Memory B cell (primary cell): ENCODE results near the gene C14orf180.

ENCODE experiments used
- ATAC-seq: fragments of 150-1000 bp; cut with Tn5 transposase; 2 replicates; pipeline ENCODE4 v1.10.0; 2021; ENCODE audit warnings: low read depth, mild to moderate bottlenecking, moderate library complexity
- DNase-seq, 2 donors: peaks; one replicate each; pipeline ENCODE4 v3.0.0; 2022; ENCODE audit warnings: low spot score in 2 of 2
- H3K27ac Mint-ChIP-seq: one replicate; pipeline ENCODE4 v1.8.0; 2022; ENCODE audit warnings: mild to moderate bottlenecking, moderate library complexity, mixed read lengths
- H3K27me3 Mint-ChIP-seq: one replicate; pipeline ENCODE4 v1.8.0; 2022; ENCODE audit warnings: mixed read lengths
- H3K36me3 Mint-ChIP-seq: one replicate; pipeline ENCODE4 v1.8.0; 2022; ENCODE audit warnings: mild to moderate bottlenecking, mixed read lengths
- H3K4me1 Mint-ChIP-seq: one replicate; pipeline ENCODE4 v1.8.0; 2022; ENCODE audit warnings: mixed read lengths
- H3K4me3 Mint-ChIP-seq: one replicate; pipeline ENCODE4 v1.8.0; 2022; ENCODE audit warnings: mild to moderate bottlenecking, moderate library complexity, mixed read lengths
- H3K9me3 Mint-ChIP-seq: one replicate; pipeline ENCODE4 v1.8.0; 2022; ENCODE audit warnings: mixed read lengths

Gene C14orf180

DNA sequence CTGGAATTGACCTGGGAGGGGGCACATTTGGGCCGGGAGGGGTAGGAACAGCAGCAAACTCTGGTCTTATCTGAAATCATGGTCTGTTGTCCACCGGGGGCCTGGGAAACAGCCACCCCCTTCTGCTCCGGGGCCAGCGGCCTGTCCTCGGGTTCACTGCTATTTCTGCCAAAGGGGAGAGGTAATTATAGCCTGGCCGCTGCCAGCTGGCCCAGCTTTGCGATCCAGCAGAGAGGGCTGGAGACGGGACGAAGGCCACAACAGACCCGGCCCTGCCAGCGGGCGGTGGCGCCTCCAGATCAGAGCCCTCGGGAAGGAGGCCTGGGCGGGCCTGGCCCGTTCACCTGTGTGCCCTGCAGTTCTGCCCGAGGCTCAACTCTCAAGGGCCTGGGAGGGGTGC lies at the start of gene C14orf180:
C14orf180 (plus strand) TSS at position 258 of the 400 bp plus-strand sequence. CDS start 6,667 bp downstream, outside the sequence.
- Mint-ChIP-seq H3K36me3 (no peaks in the 10 kb centered on the region), H3K4me1 (peaks cover 3% of the 10 kb centered on the region), H3K4me3 (no peak within 1 kb of the TSS), H3K27me3 (peaks cover 19% of the 10 kb centered on the region), H3K27ac (no peak within 1 kb of the TSS), H3K9me3 (no peaks in the 10 kb centered on the region)
- DNase-seq (no peak), ATAC-seq (no peak)

- DNase-seq, result no peak
- no peak overlapping the region for H3K27ac Mint-ChIP-seq
Observed at GRCh38 chr14:104530646-104531045, 48.9 kb upstream of the C14orf180 start.

GRCh38 chr14:104531421-104532190 lies 48.0 kb upstream of the C14orf180 start:
- Mint-ChIP-seq H3K27ac (no peak overlapping the region), H3K4me1 (no peaks in the 10 kb centered on the region), H3K36me3 (peaks cover 5% of the 10 kb centered on the region), H3K9me3 (peaks cover 14% of the 10 kb centered on the region), H3K4me3 (no peak overlapping the region), H3K27me3 (peaks cover 7% of the 10 kb centered on the region)
- DNase-seq (no peak), ATAC-seq (no peak)

More at GRCh38 chr14:104530646-104531045, 48.9 kb upstream of the C14orf180 start:
- H3K27me3 Mint-ChIP-seq, result peaks cover 7% of the 10 kb centered on the region
- H3K9me3 Mint-ChIP-seq, result peaks cover 15% of the 10 kb centered on the region
- H3K36me3 Mint-ChIP-seq, result peaks cover 5% of the 10 kb centered on the region
- no peak for ATAC-seq
- no peaks in the 10 kb centered on the region for H3K4me1 Mint-ChIP-seq
- no peak overlapping the region for H3K4me3 Mint-ChIP-seq

- DNase-seq (no peak), ATAC-seq (no peak)
- peaks cover 9% of the 10 kb centered on the region for H3K9me3 Mint-ChIP-seq
- no peak overlapping the region for H3K4me3 Mint-ChIP-seq
- H3K36me3 Mint-ChIP-seq, result peaks cover 5% of the 10 kb centered on the region
- H3K27ac Mint-ChIP-seq, result no peak overlapping the region
- peaks cover 13% of the 10 kb centered on the region for H3K27me3 Mint-ChIP-seq
- no peaks in the 10 kb centered on the region for H3K4me1 Mint-ChIP-seq
Observed at GRCh38 chr14:104532191-104532555, 47.4 kb upstream of the C14orf180 start.

GRCh38 chr14:104534036-104534435 lies 45.5 kb upstream of the C14orf180 start:
- no peak for ATAC-seq
- no peaks in the 10 kb centered on the region for H3K9me3 Mint-ChIP-seq
- H3K27ac Mint-ChIP-seq, result no peak overlapping the region

GRCh38 chr14:104536942-104537612 lies 42.5 kb upstream of the C14orf180 start:
- no peaks in the 10 kb centered on the region for H3K9me3 Mint-ChIP-seq
- H3K4me1 Mint-ChIP-seq, result no peaks in the 10 kb centered on the region
- H3K27ac Mint-ChIP-seq, result no peak overlapping the region
- ATAC-seq (no peak), DNase-seq (no peak)
- peaks cover 8% of the 10 kb centered on the region for H3K27me3 Mint-ChIP-seq
- no peaks in the 10 kb centered on the region for H3K36me3 Mint-ChIP-seq
- no peak overlapping the region for H3K4me3 Mint-ChIP-seq

More at GRCh38 chr14:104534036-104534435, 45.5 kb upstream of the C14orf180 start:
- Mint-ChIP-seq H3K4me3 (no peak overlapping the region), H3K27me3 (peaks cover 9% of the 10 kb centered on the region), H3K36me3 (no peaks in the 10 kb centered on the region), H3K4me1 (no peaks in the 10 kb centered on the region)
- DNase-seq, result no peak

GRCh38 chr14:104537613-104537988 lies 42.0 kb upstream of the C14orf180 start:
- no peaks in the 10 kb centered on the region for H3K36me3 Mint-ChIP-seq
- no peaks in the 10 kb centered on the region for H3K9me3 Mint-ChIP-seq
- DNase-seq (no peak), ATAC-seq (no peak)
- no peaks in the 10 kb centered on the region for H3K4me1 Mint-ChIP-seq
- H3K27me3 Mint-ChIP-seq, result peaks cover 10% of the 10 kb centered on the region
- H3K4me3 Mint-ChIP-seq, result no peak overlapping the region
- no peak overlapping the region for H3K27ac Mint-ChIP-seq

DNA sequence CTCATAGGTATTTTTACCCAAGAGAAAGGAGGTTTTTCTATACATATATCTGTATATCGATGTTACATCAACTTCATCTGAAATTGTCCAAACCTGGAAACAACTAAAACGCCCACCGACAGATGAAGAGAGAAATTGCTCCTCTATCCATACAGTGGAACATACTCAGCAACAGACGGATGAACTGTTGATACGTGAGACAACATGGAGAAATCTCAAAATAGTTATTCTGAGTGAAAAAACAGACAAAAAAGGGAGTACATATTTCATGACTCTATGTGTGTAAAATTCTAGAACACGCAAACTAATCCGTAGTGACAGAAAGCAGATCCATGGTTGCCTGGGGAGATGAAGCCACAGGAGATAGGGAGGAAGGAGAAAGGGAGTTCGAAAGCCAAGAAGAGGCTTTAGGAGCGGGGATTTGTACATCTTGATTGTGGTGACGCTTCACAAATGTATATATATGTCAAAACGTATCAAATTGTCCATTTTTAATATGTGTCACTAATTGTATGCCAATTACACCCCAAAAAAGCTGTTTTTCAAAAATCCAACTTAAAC lies 37.6 kb upstream of the C14orf180 start:
- Mint-ChIP-seq H3K36me3 (no peaks in the 10 kb centered on the region), H3K27ac (no peak overlapping the region), H3K4me3 (no peak overlapping the region), H3K4me1 (no peaks in the 10 kb centered on the region), H3K9me3 (no peaks in the 10 kb centered on the region), H3K27me3 (peaks cover 22% of the 10 kb centered on the region)
- no peak for ATAC-seq
- DNase-seq, result no peak

GRCh38 chr14:104542871-104543830 lies 36.4 kb upstream of the C14orf180 start:
- no peak for DNase-seq
- no peaks in the 10 kb centered on the region for H3K9me3 Mint-ChIP-seq
- H3K36me3 Mint-ChIP-seq, result no peaks in the 10 kb centered on the region
- H3K27ac Mint-ChIP-seq, result no peak overlapping the region
- H3K4me1 Mint-ChIP-seq, result no peaks in the 10 kb centered on the region
- no peak for ATAC-seq
- H3K27me3 Mint-ChIP-seq, result peaks cover 23% of the 10 kb centered on the region
- no peak overlapping the region for H3K4me3 Mint-ChIP-seq

GRCh38 chr14:104544362-104544961 lies 35.1 kb upstream of the C14orf180 start:
- H3K9me3 Mint-ChIP-seq, result no peaks in the 10 kb centered on the region
- H3K27ac Mint-ChIP-seq, result no peak overlapping the region
- ATAC-seq (no peak), DNase-seq (no peak)
- H3K36me3 Mint-ChIP-seq, result no peaks in the 10 kb centered on the region
- H3K4me3 Mint-ChIP-seq, result no peak overlapping the region
- H3K27me3 Mint-ChIP-seq, result peaks cover 23% of the 10 kb centered on the region
- no peaks in the 10 kb centered on the region for H3K4me1 Mint-ChIP-seq

GRCh38 chr14:104545151-104545941 lies 34.2 kb upstream of the C14orf180 start:
- Mint-ChIP-seq H3K4me1 (no peaks in the 10 kb centered on the region), H3K4me3 (no peak overlapping the region), H3K9me3 (peaks cover 1% of the 10 kb centered on the region), H3K27ac (no peak overlapping the region), H3K27me3 (peaks cover 27% of the 10 kb centered on the region), H3K36me3 (no peaks in the 10 kb centered on the region)
- DNase-seq (no peak), ATAC-seq (no peak)

DNA sequence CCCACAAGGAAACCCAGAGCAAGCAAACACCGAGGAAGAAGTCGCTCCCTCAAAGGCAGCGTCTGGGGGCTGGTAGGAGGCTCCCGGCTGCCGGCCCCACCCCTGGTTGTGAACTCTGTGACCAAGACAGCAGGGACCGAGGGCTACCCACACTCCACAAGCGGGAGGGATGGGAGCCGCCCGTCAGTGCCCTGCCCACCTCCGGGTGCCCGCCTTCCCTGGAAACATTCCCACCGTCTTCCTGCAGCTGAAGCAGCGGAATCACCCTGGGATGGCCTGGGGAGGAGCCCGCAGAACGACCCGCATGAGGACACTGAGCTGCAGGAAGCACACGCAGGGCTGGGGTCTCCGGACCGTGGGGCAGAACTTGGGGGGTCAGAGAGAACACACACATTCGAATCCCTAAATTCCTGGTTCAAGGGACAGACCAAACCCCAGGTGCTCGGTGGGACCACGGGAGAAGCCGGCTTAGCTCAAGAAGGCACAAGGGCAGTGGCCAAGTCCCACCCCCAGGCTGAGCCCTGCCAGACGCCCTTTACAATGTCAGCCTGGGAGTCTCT lies 33.5 kb upstream of the C14orf180 start:
- Mint-ChIP-seq H3K36me3 (no peaks in the 10 kb centered on the region), H3K27ac (no peak overlapping the region), H3K4me3 (no peak overlapping the region), H3K9me3 (peaks cover 1% of the 10 kb centered on the region), H3K27me3 (peaks cover 27% of the 10 kb centered on the region), H3K4me1 (no peaks in the 10 kb centered on the region)
- DNase-seq (no peak), ATAC-seq (no peak)
